ENCODE data around the gene PPFIBP1.

GRCh38 chr12:27524494-27524835 is 459 bp downstream of the PPFIBP1 start:
- TF ChIP-seq POLR2A (IDR thresholded peaks at IDR 0.05) (no peak), CTCF (IDR thresholded peaks at IDR 0.05) (no peak)
